ENCODE data around the gene TMEM233.

DNA sequence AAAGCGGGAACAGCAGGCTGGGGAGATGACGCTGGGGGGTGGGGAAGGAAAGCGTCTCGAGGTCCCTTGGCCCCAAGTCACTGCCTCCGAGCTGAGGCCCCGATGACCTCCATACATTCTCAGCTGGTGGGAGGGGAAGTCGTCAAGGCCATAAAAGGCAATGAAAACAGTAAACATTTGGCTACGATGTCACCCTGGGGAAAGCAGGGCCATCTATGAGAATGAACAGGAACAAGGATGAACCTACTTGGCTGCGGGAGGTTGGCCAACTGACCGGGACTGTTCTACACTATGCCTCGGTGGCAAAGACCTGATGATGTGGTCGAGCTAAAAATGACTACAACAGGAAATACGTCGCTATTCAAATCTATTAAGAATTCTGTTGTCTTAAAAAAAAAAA lies 93.8 kb downstream of the TMEM233 start:
- TF ChIP-seq POLR2A (IDR thresholded peaks at IDR 0.05) = no peak
- TF ChIP-seq, protein P1, sequence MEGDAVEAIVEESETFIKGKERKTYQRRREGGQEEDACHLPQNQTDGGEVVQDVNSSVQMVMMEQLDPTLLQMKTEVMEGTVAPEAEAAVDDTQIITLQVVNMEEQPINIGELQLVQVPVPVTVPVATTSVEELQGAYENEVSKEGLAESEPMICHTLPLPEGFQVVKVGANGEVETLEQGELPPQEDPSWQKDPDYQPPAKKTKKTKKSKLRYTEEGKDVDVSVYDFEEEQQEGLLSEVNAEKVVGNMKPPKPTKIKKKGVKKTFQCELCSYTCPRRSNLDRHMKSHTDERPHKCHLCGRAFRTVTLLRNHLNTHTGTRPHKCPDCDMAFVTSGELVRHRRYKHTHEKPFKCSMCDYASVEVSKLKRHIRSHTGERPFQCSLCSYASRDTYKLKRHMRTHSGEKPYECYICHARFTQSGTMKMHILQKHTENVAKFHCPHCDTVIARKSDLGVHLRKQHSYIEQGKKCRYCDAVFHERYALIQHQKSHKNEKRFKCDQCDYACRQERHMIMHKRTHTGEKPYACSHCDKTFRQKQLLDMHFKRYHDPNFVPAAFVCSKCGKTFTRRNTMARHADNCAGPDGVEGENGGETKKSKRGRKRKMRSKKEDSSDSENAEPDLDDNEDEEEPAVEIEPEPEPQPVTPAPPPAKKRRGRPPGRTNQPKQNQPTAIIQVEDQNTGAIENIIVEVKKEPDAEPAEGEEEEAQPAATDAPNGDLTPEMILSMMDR (IDR thresholded peaks at IDR 0.05) = no peak

All from esophagus squamous epithelium (tissue), 4 donors.